Activated naive CD4-positive, alpha-beta T cell treated with anti-CD3 and anti-CD28 coated beads, Interleukin-2, amount 50 U/mL, for 72 hours (primary cell): ENCODE measurements around the gene CCRL2. TPM values are rescaled to one million over a fixed set of nuclear protein-coding genes. Genes with fewer than 3 reads are reported as not detected.
A peak's percentile ranks its signal among the peaks of the same experiment; 100 is the strongest.

Experiments
- ATAC-seq, 2 donors: fragments of 150-1000 bp; cut with Tn5 transposase; 2 replicates each; pipeline ENCODE4 v1.10.0; 2021; ENCODE audit warnings: mild to moderate bottlenecking in 2 of 2, moderate library complexity in 2 of 2
- DNase-seq, 2 donors: peaks; one replicate each; pipeline ENCODE4 v3.0.0; 2021 to 2022; ENCODE audit warnings: low spot score in 2 of 2
- H3K27ac Mint-ChIP-seq, 2 donors: one replicate each; pipeline ENCODE4 v1.8.0; 2022; ENCODE audit warnings: mild to moderate bottlenecking in 2 of 2, mixed read lengths in 2 of 2
- H3K36me3 Mint-ChIP-seq, 2 donors: one replicate each; pipeline ENCODE4 v1.8.0; 2022; ENCODE audit warnings: mixed read lengths in 2 of 2
- H3K9me3 Mint-ChIP-seq, 2 donors: one replicate each; pipeline ENCODE4 v1.8.0; 2022; ENCODE audit warnings: mixed read lengths in 2 of 2
- total RNA-seq, 2 donors: library from RNA; stranded (reverse); gene quantifications; one replicate each; pipeline ENCODE4 v1.2.3, GENCODE V29; 2022

Gene CCRL2
- 1 to 10 TPM in 1 of 2 donors, under 1 TPM in 1; 0.72 to 1.4 TPM for total RNA-seq

- peaks cover 0 to 4% of the 10 kb centered on the region in 2 donors for H3K9me3 Mint-ChIP-seq
- H3K27ac Mint-ChIP-seq, result peak within 1 kb of the TSS; percentile 72 to 88
- DNase-seq, result peak; percentile 17 to 62
- H3K36me3 Mint-ChIP-seq, result peaks cover 4 to 7% of the 10 kb centered on the region in 2 donors
- ATAC-seq, result peak; percentile 88 to 90
Observed at GRCh38 chr3:46406788-46407611, at the start of gene CCRL2, which contains the start of gene CCR5AS. Gene CCRL2 (plus strand): TSS chr3:46407259. CDS start chr3:46408080, 821 bp downstream. Gene CCR5AS (minus strand): TSS chr3:46407066.

GRCh38 chr3:46358466-46358865 is 48.6 kb upstream of the CCRL2 start:
- Mint-ChIP-seq H3K36me3 (no peaks in the 10 kb centered on the region), H3K27ac (no peak overlapping the region), H3K9me3 (no peaks in the 10 kb centered on the region)
- ATAC-seq (no peak), DNase-seq (no peak)

GRCh38 chr3:46359733-46360493 is 47.1 kb upstream of the CCRL2 start:
- peak; percentile 74 to 97 for ATAC-seq
- H3K36me3 Mint-ChIP-seq, result no peaks in the 10 kb centered on the region
- DNase-seq, result no peak
- H3K9me3 Mint-ChIP-seq, result no peaks in the 10 kb centered on the region
- H3K27ac Mint-ChIP-seq, result no peak overlapping the region

- no peaks in the 10 kb centered on the region for H3K9me3 Mint-ChIP-seq
- ATAC-seq (no peak), DNase-seq (no peak)
- H3K27ac Mint-ChIP-seq, result no peak overlapping the region
- H3K36me3 Mint-ChIP-seq, result no peaks in the 10 kb centered on the region
Observed at GRCh38 chr3:46360907-46361306, 46.2 kb upstream of the CCRL2 start.

- no peak for DNase-seq
- H3K36me3 Mint-ChIP-seq, result no peaks in the 10 kb centered on the region
- H3K9me3 Mint-ChIP-seq, result no peaks in the 10 kb centered on the region
- no peak overlapping the region for H3K27ac Mint-ChIP-seq
- ATAC-seq, result no peak
Observed at GRCh38 chr3:46361408-46362283, 45.4 kb upstream of the CCRL2 start.

- DNase-seq (no peak), ATAC-seq (no peak)
- no peaks in the 10 kb centered on the region for H3K9me3 Mint-ChIP-seq
Observed at GRCh38 chr3:46365041-46365440, 42.0 kb upstream of the CCRL2 start.

GRCh38 chr3:46365737-46366524 is 41.1 kb upstream of the CCRL2 start:
- Mint-ChIP-seq H3K9me3 (no peaks in the 10 kb centered on the region), H3K27ac (no peak overlapping the region), H3K36me3 (no peaks in the 10 kb centered on the region)
- DNase-seq (no peak), ATAC-seq (no peak)

More at GRCh38 chr3:46365041-46365440, 42.0 kb upstream of the CCRL2 start:
- H3K36me3 Mint-ChIP-seq, result no peaks in the 10 kb centered on the region
- no peak overlapping the region for H3K27ac Mint-ChIP-seq

- Mint-ChIP-seq H3K27ac (no peak overlapping the region), H3K9me3 (no peaks in the 10 kb centered on the region), H3K36me3 (no peaks in the 10 kb centered on the region)
- DNase-seq (no peak), ATAC-seq (no peak)
Observed at GRCh38 chr3:46367811-46368210, 39.2 kb upstream of the CCRL2 start.

- DNase-seq (no peak), ATAC-seq (no peak)
- Mint-ChIP-seq H3K36me3 (no peaks in the 10 kb centered on the region), H3K9me3 (no peaks in the 10 kb centered on the region), H3K27ac (no peak overlapping the region)
Observed at GRCh38 chr3:46368569-46368968, 38.5 kb upstream of the CCRL2 start.

GRCh38 chr3:46369151-46369550 is 37.9 kb upstream of the CCRL2 start:
- DNase-seq (no peak), ATAC-seq (peak in 1 of 2 donors; percentile 22)
- Mint-ChIP-seq H3K27ac (peak overlapping the region; percentile 68 to 92), H3K36me3 (no peaks in the 10 kb centered on the region), H3K9me3 (no peaks in the 10 kb centered on the region)

GRCh38 chr3:46369675-46370132 is 37.4 kb upstream of the CCRL2 start:
- Mint-ChIP-seq H3K9me3 (no peaks in the 10 kb centered on the region), H3K27ac (peak overlapping the region; percentile 68 to 92), H3K36me3 (no peaks in the 10 kb centered on the region)
- ATAC-seq (peak; percentile 86 to 87), DNase-seq (peak in 1 of 2 donors; percentile 49)

- DNase-seq (no peak), ATAC-seq (peak; percentile 33 to 48)
- H3K27ac Mint-ChIP-seq, result peak within 1 kb of the TSS; percentile 68 to 92
- H3K9me3 Mint-ChIP-seq, result no peaks in the 10 kb centered on the region
- H3K36me3 Mint-ChIP-seq, result no peaks in the 10 kb centered on the region
Observed at GRCh38 chr3:46370839-46371518, 36.1 kb upstream of the CCRL2 start, which contains the start of gene CCR5. Gene CCR5 (plus strand): TSS chr3:46370946. CDS start chr3:46372903, 1,957 bp downstream.

- no peak for ATAC-seq
- H3K36me3 Mint-ChIP-seq, result no peaks in the 10 kb centered on the region
- H3K27ac Mint-ChIP-seq, result no peak overlapping the region
Observed at GRCh38 chr3:46371519-46372340, 35.3 kb upstream of the CCRL2 start.

GRCh38 chr3:46372492-46373359 is 34.3 kb upstream of the CCRL2 start:
- Mint-ChIP-seq H3K36me3 (no peaks in the 10 kb centered on the region), H3K9me3 (no peaks in the 10 kb centered on the region), H3K27ac (no peak overlapping the region)
- no peak for ATAC-seq
- no peak for DNase-seq

More at GRCh38 chr3:46371519-46372340, 35.3 kb upstream of the CCRL2 start:
- no peaks in the 10 kb centered on the region for H3K9me3 Mint-ChIP-seq
- DNase-seq, result no peak
